Measurements from ENCODE around the gene EXD3. TPM values are rescaled to one million over a fixed set of nuclear protein-coding genes. Genes with fewer than 3 reads are reported as not detected.
A peak's percentile ranks its signal among the peaks of the same experiment; 100 is the strongest.

EXD3 gene
- total and polyA plus RNA-seq, 9 of the 15 experiments (the other 6 are each of a cell fraction or from before 2014, with no cell fraction given), result 0.29 to 12.5 (median 3.9) TPM

DNA sequence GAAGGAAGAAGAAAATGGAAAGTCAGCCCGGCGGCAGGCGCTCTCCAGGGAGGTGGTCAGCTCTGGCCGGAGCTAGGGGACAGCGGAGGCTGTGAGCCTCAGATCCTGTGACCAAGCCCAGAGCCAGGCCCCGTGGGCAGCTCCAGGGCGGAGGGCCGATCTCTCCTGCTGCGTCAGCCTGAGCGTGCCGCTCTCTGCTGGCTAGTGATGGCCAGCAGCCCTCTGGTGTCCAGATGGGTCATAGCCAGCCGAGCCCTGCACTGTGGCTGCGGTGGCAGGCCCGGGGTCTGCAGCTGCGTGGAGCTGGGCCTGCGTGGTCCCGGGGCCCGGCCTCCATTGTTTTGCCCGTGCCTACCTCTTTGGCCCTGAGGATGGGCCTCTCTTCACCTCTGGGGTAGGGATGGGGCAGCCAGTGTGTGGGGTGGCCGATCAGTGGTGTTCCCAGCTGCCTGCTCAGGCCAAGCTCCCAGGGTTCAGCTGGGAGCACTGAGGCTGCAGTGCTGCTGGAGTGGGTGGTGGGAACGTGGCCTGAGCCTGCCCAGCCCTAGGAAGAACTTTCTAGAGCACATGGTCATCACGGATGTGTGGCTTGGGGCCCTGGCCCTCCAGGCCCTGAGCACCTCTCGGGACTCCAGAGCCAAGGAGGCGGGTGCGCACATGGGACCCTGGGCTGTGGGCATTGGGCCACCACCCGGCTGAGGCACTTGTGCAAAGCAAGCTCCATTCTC is 103.8 kb downstream of the EXD3 start (continued):
- TF ChIP-seq, protein P1, sequence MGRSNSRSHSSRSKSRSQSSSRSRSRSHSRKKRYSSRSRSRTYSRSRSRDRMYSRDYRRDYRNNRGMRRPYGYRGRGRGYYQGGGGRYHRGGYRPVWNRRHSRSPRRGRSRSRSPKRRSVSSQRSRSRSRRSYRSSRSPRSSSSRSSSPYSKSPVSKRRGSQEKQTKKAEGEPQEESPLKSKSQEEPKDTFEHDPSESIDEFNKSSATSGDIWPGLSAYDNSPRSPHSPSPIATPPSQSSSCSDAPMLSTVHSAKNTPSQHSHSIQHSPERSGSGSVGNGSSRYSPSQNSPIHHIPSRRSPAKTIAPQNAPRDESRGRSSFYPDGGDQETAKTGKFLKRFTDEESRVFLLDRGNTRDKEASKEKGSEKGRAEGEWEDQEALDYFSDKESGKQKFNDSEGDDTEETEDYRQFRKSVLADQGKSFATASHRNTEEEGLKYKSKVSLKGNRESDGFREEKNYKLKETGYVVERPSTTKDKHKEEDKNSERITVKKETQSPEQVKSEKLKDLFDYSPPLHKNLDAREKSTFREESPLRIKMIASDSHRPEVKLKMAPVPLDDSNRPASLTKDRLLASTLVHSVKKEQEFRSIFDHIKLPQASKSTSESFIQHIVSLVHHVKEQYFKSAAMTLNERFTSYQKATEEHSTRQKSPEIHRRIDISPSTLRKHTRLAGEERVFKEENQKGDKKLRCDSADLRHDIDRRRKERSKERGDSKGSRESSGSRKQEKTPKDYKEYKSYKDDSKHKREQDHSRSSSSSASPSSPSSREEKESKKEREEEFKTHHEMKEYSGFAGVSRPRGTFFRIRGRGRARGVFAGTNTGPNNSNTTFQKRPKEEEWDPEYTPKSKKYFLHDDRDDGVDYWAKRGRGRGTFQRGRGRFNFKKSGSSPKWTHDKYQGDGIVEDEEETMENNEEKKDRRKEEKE (IDR thresholded peaks at IDR 0.05; ENCODE audit: borderline replicate concordance in 1 of 2, control insufficient read depth in 1 of 2, low read depth in 2 of 2, low read length in 1 of 2), result no peak
- TF ChIP-seq EGR1 (conservative IDR thresholded peaks at IDR 0.05) (no peak), STAT5B (CRISPR knock-in tag; IDR thresholded peaks at IDR 0.05) (no peak), ZNF696 (CRISPR knock-in tag; conservative IDR thresholded peaks at IDR 0.05) (no peak), PHB (CRISPR knock-in tag; IDR thresholded peaks at IDR 0.05) (no peak), CTCF (IDR thresholded peaks at IDR 0.05 in 2 of 3, conservative IDR thresholded peaks at IDR 0.05 in 1 of 3; ENCODE audit: insufficient read depth in 2 of 3, low read depth in 1 of 3, low read length in 3 of 3) (peak; percentile 53 to 88 (median 65)), FOS (IDR thresholded peaks at IDR 0.05; ENCODE audit: extremely low read depth, insufficient read length) (no peak), NFE2 (IDR thresholded peaks at IDR 0.05; ENCODE audit: low read depth) (0 out of 2 replicates have a peak, but pooled peaks have one; percentile 21), RAD21 (CRISPR knock-in tag; conservative IDR thresholded peaks at IDR 0.05 in 1 of 2, IDR thresholded peaks at IDR 0.05 in 1 of 2) (peak; percentile 45 to 58), MNT (conservative IDR thresholded peaks at IDR 0.05) (no peak), L3MBTL2 (IDR thresholded peaks at IDR 0.05) (no peak), TSC22D4 (tag; IDR thresholded peaks at IDR 0.05) (no peak), ATF1 (CRISPR knock-in tag; IDR thresholded peaks at IDR 0.05) (no peak), ATF1 (tag; IDR thresholded peaks at IDR 0.05) (peak; percentile 36; the same call in 1 of the 2 replicates), SRSF1 (IDR thresholded peaks at IDR 0.05; ENCODE audit: low read depth, low read length) (no peak), RCOR1 (IDR thresholded peaks at IDR 0.05; ENCODE audit: borderline replicate concordance in 1 of 2, low read depth in 2 of 2, low read length in 2 of 2) (no peak), MAFG (tag; conservative IDR thresholded peaks at IDR 0.05) (0 out of 2 replicates have a peak, but pooled peaks have one; percentile 8)
- TF ChIP-seq, protein P2, sequence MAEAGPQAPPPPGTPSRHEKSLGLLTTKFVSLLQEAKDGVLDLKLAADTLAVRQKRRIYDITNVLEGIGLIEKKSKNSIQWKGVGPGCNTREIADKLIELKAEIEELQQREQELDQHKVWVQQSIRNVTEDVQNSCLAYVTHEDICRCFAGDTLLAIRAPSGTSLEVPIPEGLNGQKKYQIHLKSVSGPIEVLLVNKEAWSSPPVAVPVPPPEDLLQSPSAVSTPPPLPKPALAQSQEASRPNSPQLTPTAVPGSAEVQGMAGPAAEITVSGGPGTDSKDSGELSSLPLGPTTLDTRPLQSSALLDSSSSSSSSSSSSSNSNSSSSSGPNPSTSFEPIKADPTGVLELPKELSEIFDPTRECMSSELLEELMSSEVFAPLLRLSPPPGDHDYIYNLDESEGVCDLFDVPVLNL (CRISPR knock-in tag; IDR thresholded peaks at IDR 0.05; ENCODE audit: low read depth), result no peak
- TF ChIP-seq, protein P3, sequence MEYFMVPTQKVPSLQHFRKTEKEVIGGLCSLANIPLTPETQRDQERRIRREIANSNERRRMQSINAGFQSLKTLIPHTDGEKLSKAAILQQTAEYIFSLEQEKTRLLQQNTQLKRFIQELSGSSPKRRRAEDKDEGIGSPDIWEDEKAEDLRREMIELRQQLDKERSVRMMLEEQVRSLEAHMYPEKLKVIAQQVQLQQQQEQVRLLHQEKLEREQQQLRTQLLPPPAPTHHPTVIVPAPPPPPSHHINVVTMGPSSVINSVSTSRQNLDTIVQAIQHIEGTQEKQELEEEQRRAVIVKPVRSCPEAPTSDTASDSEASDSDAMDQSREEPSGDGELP (CRISPR knock-in tag; IDR thresholded peaks at IDR 0.05; ENCODE audit: borderline replicate concordance), result peak; percentile 36; the same call in 1 of the 2 replicates
